Thymus (tissue), 14 donors: ENCODE results near the gene CELSR3. TPM values are rescaled to one million over a fixed set of nuclear protein-coding genes. Genes with fewer than 3 reads are reported as not detected.

Experiments
- DNase-seq, 9 donors: peaks; one replicate each; pipeline ENCODE4 v3.0.0-alpha.2; 2013; ENCODE audit warnings: low spot score in 9 of 9, low read depth in 6 of 9, missing footprints in 1 of 9
- H3K27ac ChIP-seq, 2 donors: one replicate each; pipeline ENCODE4 v1.5.1; 2013; ENCODE audit warnings: control low read depth in 1 of 2, low read depth in 1 of 2, low read length in 1 of 2, mild to moderate bottlenecking in 1 of 2, moderate library complexity in 1 of 2
- H3K27me3 ChIP-seq, 2 donors: one replicate each; pipeline ENCODE4 v1.5.1; 2013; ENCODE audit warnings: low read length in 1 of 2; ENCODE audit not compliant: control insufficient read depth in 2 of 2, insufficient read depth in 1 of 2
- H3K36me3 ChIP-seq, 2 donors: one replicate each; pipeline ENCODE4 v1.5.1; 2013; ENCODE audit warnings: low read length in 1 of 2, mild to moderate bottlenecking in 1 of 2, moderate library complexity in 1 of 2; ENCODE audit not compliant: control insufficient read depth in 2 of 2, insufficient read depth in 2 of 2
- H3K4me1 ChIP-seq, 2 donors: one replicate each; pipeline ENCODE4 v1.5.1; 2013; ENCODE audit warnings: low read length in 2 of 2; ENCODE audit not compliant: control insufficient read depth in 2 of 2, insufficient read depth in 2 of 2
- H3K4me3 ChIP-seq, 2 donors: one replicate each; pipeline ENCODE4 v1.5.1; 2013; ENCODE audit warnings: low read length in 2 of 2, control low read depth in 1 of 2, mild to moderate bottlenecking in 1 of 2
- H3K9me3 ChIP-seq, 2 donors: one replicate each; pipeline ENCODE4 v1.5.1; 2013; ENCODE audit warnings: low read length in 1 of 2, mild to moderate bottlenecking in 1 of 2; ENCODE audit not compliant: control insufficient read depth in 2 of 2, insufficient read depth in 1 of 2
- WGBS: extraction: QIAGEN DNeasy Blood & Tissue Kit; methylation state at CpG from one replicate; pipeline ENCODE4 v1.1.7; 2013; 5-methylcytosine and 5-hydroxymethylcytosine counted together
- long read RNA-seq, 10 donors: transcript quantifications; one replicate each; lab custom pipeline, GENCODE V29; 2026
- polyA plus RNA-seq: library from polyadenylated mRNA; stranded (reverse); fragments of 200-250 nt; gene quantifications from one replicate; pipeline ENCODE4 v1.2.3, GENCODE V29; 2013
- total RNA-seq: library from RNA; stranded (reverse); fragments of 120-200 nt; gene quantifications from one replicate; pipeline ENCODE4 v1.2.4, GENCODE V29; 2013
- donor health status: healthy.

The CELSR3 gene, protein sequence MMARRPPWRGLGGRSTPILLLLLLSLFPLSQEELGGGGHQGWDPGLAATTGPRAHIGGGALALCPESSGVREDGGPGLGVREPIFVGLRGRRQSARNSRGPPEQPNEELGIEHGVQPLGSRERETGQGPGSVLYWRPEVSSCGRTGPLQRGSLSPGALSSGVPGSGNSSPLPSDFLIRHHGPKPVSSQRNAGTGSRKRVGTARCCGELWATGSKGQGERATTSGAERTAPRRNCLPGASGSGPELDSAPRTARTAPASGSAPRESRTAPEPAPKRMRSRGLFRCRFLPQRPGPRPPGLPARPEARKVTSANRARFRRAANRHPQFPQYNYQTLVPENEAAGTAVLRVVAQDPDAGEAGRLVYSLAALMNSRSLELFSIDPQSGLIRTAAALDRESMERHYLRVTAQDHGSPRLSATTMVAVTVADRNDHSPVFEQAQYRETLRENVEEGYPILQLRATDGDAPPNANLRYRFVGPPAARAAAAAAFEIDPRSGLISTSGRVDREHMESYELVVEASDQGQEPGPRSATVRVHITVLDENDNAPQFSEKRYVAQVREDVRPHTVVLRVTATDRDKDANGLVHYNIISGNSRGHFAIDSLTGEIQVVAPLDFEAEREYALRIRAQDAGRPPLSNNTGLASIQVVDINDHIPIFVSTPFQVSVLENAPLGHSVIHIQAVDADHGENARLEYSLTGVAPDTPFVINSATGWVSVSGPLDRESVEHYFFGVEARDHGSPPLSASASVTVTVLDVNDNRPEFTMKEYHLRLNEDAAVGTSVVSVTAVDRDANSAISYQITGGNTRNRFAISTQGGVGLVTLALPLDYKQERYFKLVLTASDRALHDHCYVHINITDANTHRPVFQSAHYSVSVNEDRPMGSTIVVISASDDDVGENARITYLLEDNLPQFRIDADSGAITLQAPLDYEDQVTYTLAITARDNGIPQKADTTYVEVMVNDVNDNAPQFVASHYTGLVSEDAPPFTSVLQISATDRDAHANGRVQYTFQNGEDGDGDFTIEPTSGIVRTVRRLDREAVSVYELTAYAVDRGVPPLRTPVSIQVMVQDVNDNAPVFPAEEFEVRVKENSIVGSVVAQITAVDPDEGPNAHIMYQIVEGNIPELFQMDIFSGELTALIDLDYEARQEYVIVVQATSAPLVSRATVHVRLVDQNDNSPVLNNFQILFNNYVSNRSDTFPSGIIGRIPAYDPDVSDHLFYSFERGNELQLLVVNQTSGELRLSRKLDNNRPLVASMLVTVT (N-terminal part only)
- total RNA-seq (0.38 TPM), polyA plus RNA-seq (1.4 TPM)
- long read RNA-seq, donor 1, result 0 reads
- long read RNA-seq, donor 2, result 0 reads
- long read RNA-seq, donor 3, result 0 reads
- long read RNA-seq, donor 4, result 0 reads
- long read RNA-seq, donor 5, result 0 reads
- long read RNA-seq, donor 6, result 0 reads
- long read RNA-seq, donor 7, result 0 reads
- long read RNA-seq, donor 8, result 0 reads
- long read RNA-seq, donor 9, result 0 reads
- long read RNA-seq, donor 10, result 0 reads

DNA sequence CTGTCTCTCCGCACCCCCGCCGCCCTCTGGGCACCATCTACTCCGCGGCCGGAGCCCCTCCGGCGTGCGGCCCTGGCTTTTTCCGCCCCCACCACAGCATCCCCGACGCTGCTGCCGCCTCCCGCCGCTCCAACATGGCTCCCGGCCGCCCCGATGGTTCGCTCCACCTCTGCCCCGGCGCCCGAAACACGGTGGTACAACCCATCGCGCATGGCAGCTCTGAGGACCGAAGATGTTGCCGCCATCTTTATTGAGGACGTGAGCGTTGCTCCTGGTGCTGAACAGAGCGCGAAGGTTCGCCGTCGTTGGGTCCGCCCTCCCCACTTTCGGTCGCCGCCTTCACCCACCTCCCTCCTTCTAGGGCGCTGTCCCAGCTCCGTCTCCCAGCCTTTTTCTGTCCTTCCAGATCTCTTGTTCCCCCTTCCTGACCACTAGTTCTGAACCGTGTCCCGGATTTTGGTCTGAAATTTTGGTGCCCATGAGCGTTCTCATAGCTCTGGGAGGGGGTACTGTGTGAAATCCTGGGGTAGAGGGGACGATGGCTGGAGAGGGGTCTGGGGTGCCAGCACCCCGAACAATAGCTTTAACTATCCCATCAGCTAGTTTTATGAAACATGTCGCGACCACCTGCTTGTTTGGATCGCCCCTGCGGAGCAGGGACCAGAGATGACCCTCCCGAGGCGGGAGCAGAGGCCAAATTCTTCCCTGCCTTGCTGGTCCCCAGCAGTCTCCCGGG lies at the start of gene CELSR3:
TSS of gene CELSR3 (minus strand) at position 134 of the 736 bp plus-strand sequence. CDS start 252 bp downstream, outside the sequence.
- peak in 3 of 9 donors; percentile 7 to 54 (median 23) for DNase-seq
- H3K4me3 ChIP-seq, result peak within 1 kb of the TSS; percentile 36 to 41
- peaks cover 32 to 68% of the 10 kb centered on the region in 2 donors for H3K27me3 ChIP-seq
- H3K36me3 ChIP-seq, result no peaks in the 10 kb centered on the region
- peaks cover 7 to 19% of the 10 kb centered on the region in 2 donors for H3K9me3 ChIP-seq
- H3K27ac ChIP-seq, result peak within 1 kb of the TSS; percentile 18 to 24
- peaks cover 14 to 30% of the 10 kb centered on the region in 2 donors for H3K4me1 ChIP-seq
- WGBS, result 3% methylated on average over 52 of the region's 52 CpGs

DNA sequence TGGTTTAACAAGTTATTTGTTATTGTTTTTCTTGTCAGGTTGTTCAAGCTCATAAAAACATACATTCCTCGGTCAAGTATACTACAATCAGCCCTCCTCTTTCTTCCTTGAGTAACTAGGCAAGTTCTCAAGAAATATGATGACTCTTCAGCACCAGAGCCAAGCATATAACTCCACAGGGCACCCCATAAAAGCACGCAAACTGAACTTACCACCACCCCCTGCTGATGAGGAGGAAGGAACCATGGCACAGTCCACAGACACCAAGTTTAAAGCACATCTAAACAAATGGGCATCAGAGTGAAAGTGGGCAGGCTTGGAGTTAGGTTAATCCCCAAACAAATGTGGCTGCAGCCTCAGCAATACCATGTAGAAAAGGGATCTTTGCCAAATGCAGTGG lies 49.0 kb upstream of the CELSR3 start:
- Histone ChIP-seq H3K9me3 (no peaks in the 10 kb centered on the region), H3K4me1 (peaks cover 11 to 24% of the 10 kb centered on the region in 2 donors), H3K4me3 (no peak overlapping the region), H3K27ac (no peak overlapping the region), H3K36me3 (peaks cover 53 to 77% of the 10 kb centered on the region in 2 donors), H3K27me3 (no peaks in the 10 kb centered on the region)
- 96% methylated on average over 2 of the region's 2 CpGs for WGBS
- no peak for DNase-seq

- no peak overlapping the region for H3K4me3 ChIP-seq
- no peaks in the 10 kb centered on the region for H3K9me3 ChIP-seq
- H3K4me1 ChIP-seq, result peaks cover 3 to 10% of the 10 kb centered on the region in 2 donors
- H3K27ac ChIP-seq, result no peak overlapping the region
- no peak for DNase-seq
- no peaks in the 10 kb centered on the region for H3K27me3 ChIP-seq
- WGBS, result 93% methylated on average over 7 of the region's 7 CpGs
- H3K36me3 ChIP-seq, result peaks cover 60 to 85% of the 10 kb centered on the region in 2 donors
Measured at GRCh38 chr3:48709051-48709461, 46.4 kb upstream of the CELSR3 start.

- no peaks in the 10 kb centered on the region for H3K27me3 ChIP-seq
- DNase-seq, result no peak
- 92% methylated on average over 2 of the region's 2 CpGs for WGBS
- peaks cover 60 to 80% of the 10 kb centered on the region in 2 donors for H3K36me3 ChIP-seq
- peaks cover 3 to 8% of the 10 kb centered on the region in 2 donors for H3K4me1 ChIP-seq
- no peak overlapping the region for H3K4me3 ChIP-seq
- H3K9me3 ChIP-seq, result no peaks in the 10 kb centered on the region
- no peak overlapping the region for H3K27ac ChIP-seq
Measured at GRCh38 chr3:48708481-48708889, 45.8 kb upstream of the CELSR3 start.

DNA sequence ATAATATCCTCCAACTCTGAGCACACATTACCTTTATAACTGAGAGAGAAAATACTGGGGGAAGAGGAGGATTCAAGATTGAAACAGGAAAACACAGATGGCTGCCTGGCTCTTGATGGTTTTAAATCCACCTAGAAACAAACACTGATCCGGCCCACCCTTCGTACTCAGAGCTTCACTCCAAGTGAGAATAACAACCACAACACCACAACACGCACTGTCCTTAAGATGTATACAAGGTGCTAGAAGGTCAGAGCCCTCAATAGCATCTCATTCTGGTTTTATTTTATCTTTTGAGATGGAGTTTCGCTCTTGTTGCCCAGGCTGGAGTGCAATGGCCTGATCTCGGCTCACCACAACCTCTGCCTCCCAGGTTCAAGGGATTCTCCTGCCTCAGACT lies 44.5 kb upstream of the CELSR3 start:
- WGBS, result 96% methylated on average over 5 of the region's 5 CpGs
- Histone ChIP-seq H3K4me1 (peaks cover 2 to 3% of the 10 kb centered on the region in 2 donors), H3K27ac (no peak overlapping the region), H3K27me3 (no peaks in the 10 kb centered on the region), H3K4me3 (no peak overlapping the region), H3K36me3 (peaks cover 59 to 76% of the 10 kb centered on the region in 2 donors), H3K9me3 (no peaks in the 10 kb centered on the region)
- DNase-seq, result no peak

- whole genome bisulfite sequencing, result 95% methylated on average over 6 of the region's 6 CpGs
- Histone ChIP-seq H3K27me3 (no peaks in the 10 kb centered on the region), H3K4me3 (no peak overlapping the region), H3K36me3 (peaks cover 37 to 72% of the 10 kb centered on the region in 2 donors), H3K27ac (no peak overlapping the region), H3K4me1 (no peaks in the 10 kb centered on the region), H3K9me3 (no peaks in the 10 kb centered on the region)
- no peak for DNase-seq
Measured at GRCh38 chr3:48702320-48702920, 39.7 kb upstream of the CELSR3 start.

DNA sequence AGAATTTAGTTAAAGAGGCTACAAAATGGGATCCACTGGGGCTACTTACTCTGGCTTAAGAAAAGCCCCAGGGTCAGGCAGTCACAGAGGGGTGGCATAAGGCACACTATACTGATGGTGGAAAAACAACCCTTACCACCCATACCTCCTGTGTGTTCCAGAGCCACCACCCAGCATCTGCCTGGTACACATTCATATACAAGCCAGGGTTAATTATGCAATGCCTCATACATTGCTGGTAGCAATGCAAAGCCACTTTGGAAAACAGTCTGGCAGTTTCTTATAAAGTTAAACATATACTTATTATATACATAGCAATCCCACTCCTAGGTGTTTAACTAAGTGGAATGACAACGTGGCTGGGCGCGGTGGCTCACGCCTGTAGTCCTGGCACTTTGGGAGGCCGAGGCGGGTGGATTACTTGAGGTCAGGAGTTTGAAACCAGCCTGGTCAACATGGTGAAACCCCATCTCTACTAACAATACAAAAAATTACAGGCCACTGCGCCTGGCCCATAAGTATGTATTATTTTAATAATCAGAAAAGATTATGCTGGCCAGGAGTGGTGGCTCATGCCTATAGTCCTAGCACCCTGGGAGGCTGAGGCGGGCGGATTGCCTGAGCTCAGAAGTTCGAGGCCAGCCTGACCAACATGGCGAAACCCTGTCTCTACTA lies 38.2 kb upstream of the CELSR3 start:
- peaks cover 32 to 71% of the 10 kb centered on the region in 2 donors for H3K36me3 ChIP-seq
- H3K4me3 ChIP-seq, result no peak overlapping the region
- no peak for DNase-seq
- no peaks in the 10 kb centered on the region for H3K27me3 ChIP-seq
- H3K27ac ChIP-seq, result no peak overlapping the region
- 98% methylated on average over 11 of the region's 11 CpGs for WGBS
- no peaks in the 10 kb centered on the region for H3K9me3 ChIP-seq
- no peaks in the 10 kb centered on the region for H3K4me1 ChIP-seq
